ENCODE results near the gene PPP4R3B. TPM values are rescaled to one million over a fixed set of nuclear protein-coding genes. Genes with fewer than 3 reads are reported as not detected.

Gene PPP4R3B
- total and polyA plus RNA-seq, 2 of the 13 experiments (the other 11 are each of a cell fraction or from before 2014, with no cell fraction given): 24.2 to 53.0 TPM

- TF ChIP-seq, protein P1, sequence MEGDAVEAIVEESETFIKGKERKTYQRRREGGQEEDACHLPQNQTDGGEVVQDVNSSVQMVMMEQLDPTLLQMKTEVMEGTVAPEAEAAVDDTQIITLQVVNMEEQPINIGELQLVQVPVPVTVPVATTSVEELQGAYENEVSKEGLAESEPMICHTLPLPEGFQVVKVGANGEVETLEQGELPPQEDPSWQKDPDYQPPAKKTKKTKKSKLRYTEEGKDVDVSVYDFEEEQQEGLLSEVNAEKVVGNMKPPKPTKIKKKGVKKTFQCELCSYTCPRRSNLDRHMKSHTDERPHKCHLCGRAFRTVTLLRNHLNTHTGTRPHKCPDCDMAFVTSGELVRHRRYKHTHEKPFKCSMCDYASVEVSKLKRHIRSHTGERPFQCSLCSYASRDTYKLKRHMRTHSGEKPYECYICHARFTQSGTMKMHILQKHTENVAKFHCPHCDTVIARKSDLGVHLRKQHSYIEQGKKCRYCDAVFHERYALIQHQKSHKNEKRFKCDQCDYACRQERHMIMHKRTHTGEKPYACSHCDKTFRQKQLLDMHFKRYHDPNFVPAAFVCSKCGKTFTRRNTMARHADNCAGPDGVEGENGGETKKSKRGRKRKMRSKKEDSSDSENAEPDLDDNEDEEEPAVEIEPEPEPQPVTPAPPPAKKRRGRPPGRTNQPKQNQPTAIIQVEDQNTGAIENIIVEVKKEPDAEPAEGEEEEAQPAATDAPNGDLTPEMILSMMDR (CRISPR knock-in tag; IDR thresholded peaks at IDR 0.05): 0 out of 2 replicates have a peak, but pooled peaks have one; percentile 10
- TF ChIP-seq ZNF333 (CRISPR knock-in tag; IDR thresholded peaks at IDR 0.05; ENCODE audit: borderline replicate concordance) (no peak), MYNN (CRISPR knock-in tag; IDR thresholded peaks at IDR 0.05; ENCODE audit: low read depth) (no peak), CBX5 (CRISPR knock-in tag; IDR thresholded peaks at IDR 0.05; ENCODE audit: borderline replicate concordance) (peak; percentile 21; the same call in 1 of the 2 replicates), NR3C1 (CRISPR knock-in tag; IDR thresholded peaks at IDR 0.05) (no peak), DMTF1 (CRISPR knock-in tag; IDR thresholded peaks at IDR 0.05) (no peak), MIXL1 (CRISPR knock-in tag; IDR thresholded peaks at IDR 0.05) (peak; percentile 76), AHR (CRISPR knock-in tag; IDR thresholded peaks at IDR 0.05) (no peak), ZNF768 (CRISPR knock-in tag; IDR thresholded peaks at IDR 0.05) (no peak), KDM4B (CRISPR knock-in tag; IDR thresholded peaks at IDR 0.05) (no peak), RFX1 (IDR thresholded peaks at IDR 0.05) (no peak), RERE (CRISPR knock-in tag; IDR thresholded peaks at IDR 0.05; ENCODE audit: low read depth) (no peak), RXRB (CRISPR knock-in tag; IDR thresholded peaks at IDR 0.05; ENCODE audit: borderline replicate concordance) (0 out of 2 replicates have a peak, but pooled peaks have one; percentile 23), BHLHE40 (IDR thresholded peaks at IDR 0.05; ENCODE audit: low read length) (no peak), NFKBIZ (CRISPR knock-in tag; IDR thresholded peaks at IDR 0.05) (no peak)
- TF ChIP-seq, protein P2, sequence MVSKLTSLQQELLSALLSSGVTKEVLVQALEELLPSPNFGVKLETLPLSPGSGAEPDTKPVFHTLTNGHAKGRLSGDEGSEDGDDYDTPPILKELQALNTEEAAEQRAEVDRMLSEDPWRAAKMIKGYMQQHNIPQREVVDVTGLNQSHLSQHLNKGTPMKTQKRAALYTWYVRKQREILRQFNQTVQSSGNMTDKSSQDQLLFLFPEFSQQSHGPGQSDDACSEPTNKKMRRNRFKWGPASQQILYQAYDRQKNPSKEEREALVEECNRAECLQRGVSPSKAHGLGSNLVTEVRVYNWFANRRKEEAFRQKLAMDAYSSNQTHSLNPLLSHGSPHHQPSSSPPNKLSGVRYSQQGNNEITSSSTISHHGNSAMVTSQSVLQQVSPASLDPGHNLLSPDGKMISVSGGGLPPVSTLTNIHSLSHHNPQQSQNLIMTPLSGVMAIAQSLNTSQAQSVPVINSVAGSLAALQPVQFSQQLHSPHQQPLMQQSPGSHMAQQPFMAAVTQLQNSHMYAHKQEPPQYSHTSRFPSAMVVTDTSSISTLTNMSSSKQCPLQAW (CRISPR knock-in tag; IDR thresholded peaks at IDR 0.05): 0 out of 2 replicates have a peak, but pooled peaks have one; percentile 65
- TF ChIP-seq, protein P3, sequence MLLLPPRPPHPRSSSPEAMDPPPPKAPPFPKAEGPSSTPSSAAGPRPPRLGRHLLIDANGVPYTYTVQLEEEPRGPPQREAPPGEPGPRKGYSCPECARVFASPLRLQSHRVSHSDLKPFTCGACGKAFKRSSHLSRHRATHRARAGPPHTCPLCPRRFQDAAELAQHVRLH (CRISPR knock-in tag; IDR thresholded peaks at IDR 0.05; ENCODE audit: borderline replicate concordance, low read depth): peak; percentile 53; the same call in 1 of the 2 replicates
- TF ChIP-seq, protein P4, sequence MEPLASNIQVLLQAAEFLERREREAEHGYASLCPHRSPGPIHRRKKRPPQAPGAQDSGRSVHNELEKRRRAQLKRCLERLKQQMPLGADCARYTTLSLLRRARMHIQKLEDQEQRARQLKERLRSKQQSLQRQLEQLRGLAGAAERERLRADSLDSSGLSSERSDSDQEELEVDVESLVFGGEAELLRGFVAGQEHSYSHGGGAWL (CRISPR knock-in tag; IDR thresholded peaks at IDR 0.05): no peak
These were observed 1.0 kb upstream of the PPP4R3B start (continued) for GRCh38 chr2:55618275-55619055.
